RWPE1 (cell line): Measurements from ENCODE around the gene NARF.
A peak's percentile ranks its signal among the peaks of the same experiment; 100 is the strongest.
"Not testable (repeated sequence)": the region's sequence is repeated elsewhere in the genome, so short reads cannot be mapped to it uniquely, and the experiment has no call there.

Experiments
- CTCF ChIA-PET: fragments of 350-600 bp; sonication (Branson Sonifier 250); formaldehyde crosslinking; extraction: SDS; loops from one replicate; lab custom pipeline; 2021; lab: Yijun Ruan, JAX
- POLR2A ChIA-PET: fragments of 400-600 bp; formaldehyde crosslinking; extraction: SDS; loops from one replicate; lab custom pipeline; 2020; ENCODE audit warnings: antibody characterized with exemption; ENCODE audit not compliant: low non-redundant PET; lab: Yijun Ruan, JAX
- DNase-seq: peaks from one replicate; pipeline ENCODE4 v3.0.0; 2012; ENCODE audit warnings: low spot score
- H3K27ac ChIP-seq: fragments of 450-650 bp; 2 replicates; pipeline ENCODE4 v1.5.1; 2017
- TF ChIP-seq, protein P1 (sequence below): fragments of 450-650 bp; conservative IDR thresholded peaks from 2 replicates; pipeline ENCODE4 v1.5.1; 2017; ENCODE audit warnings: low read depth, mild to moderate bottlenecking

The NARF gene

DNA sequence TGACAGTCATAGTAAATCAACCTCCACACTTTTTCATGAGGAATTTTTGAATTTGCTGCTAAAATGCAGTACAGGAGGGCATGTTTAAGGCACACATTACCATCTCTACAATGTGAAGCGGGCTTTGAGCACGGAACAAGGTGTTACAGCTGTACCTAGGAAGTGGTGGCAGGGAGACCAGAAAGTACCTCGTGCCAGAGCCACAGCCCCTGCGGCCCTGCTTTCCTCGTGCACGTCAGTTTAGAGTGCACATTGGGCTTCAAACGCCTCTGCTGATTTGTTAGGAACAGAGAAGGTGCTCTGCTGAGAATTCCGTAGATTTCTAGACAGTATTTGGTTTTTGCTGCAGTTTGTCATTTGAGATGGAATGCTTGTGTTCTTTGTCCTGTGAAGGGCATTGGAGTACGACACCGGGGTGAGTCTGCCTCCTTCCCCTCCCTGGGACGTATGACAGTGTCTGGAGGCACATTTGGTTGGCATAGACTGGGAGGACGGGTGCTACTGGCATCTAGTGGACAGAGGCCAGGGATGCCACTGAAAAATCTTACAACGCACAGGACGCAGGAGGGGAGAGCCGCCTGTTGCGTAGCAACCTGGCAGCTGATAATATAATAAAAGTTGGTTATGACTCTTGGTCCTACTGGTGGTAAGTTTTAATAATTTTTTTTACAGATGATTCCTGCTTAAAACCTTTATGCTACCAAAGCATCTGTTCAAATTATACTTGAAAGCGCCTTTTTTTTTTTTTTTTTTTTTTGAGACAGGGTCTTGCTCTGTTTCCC is 70.1 kb downstream of the NARF start:
- peak overlapping the region; percentile 92 for H3K27ac ChIP-seq
- POLR2A ChIA-PET: interaction anchor here (0.6 to 0.7 kb wide), 2 partner anchors 13 to 28 kb away, joined by 3 to 7 read pairs; no protein-coding TSS in a partner anchor
- TF ChIP-seq, protein P1, sequence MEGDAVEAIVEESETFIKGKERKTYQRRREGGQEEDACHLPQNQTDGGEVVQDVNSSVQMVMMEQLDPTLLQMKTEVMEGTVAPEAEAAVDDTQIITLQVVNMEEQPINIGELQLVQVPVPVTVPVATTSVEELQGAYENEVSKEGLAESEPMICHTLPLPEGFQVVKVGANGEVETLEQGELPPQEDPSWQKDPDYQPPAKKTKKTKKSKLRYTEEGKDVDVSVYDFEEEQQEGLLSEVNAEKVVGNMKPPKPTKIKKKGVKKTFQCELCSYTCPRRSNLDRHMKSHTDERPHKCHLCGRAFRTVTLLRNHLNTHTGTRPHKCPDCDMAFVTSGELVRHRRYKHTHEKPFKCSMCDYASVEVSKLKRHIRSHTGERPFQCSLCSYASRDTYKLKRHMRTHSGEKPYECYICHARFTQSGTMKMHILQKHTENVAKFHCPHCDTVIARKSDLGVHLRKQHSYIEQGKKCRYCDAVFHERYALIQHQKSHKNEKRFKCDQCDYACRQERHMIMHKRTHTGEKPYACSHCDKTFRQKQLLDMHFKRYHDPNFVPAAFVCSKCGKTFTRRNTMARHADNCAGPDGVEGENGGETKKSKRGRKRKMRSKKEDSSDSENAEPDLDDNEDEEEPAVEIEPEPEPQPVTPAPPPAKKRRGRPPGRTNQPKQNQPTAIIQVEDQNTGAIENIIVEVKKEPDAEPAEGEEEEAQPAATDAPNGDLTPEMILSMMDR: peak; percentile 94
- DNase-seq: peak; percentile 78
- CTCF ChIA-PET: interaction anchor here (0.5 to 0.6 kb wide), 3 partner anchors 13 to 106 kb away, joined by 4 to 5 read pairs (median 4); no protein-coding TSS in a partner anchor

DNA sequence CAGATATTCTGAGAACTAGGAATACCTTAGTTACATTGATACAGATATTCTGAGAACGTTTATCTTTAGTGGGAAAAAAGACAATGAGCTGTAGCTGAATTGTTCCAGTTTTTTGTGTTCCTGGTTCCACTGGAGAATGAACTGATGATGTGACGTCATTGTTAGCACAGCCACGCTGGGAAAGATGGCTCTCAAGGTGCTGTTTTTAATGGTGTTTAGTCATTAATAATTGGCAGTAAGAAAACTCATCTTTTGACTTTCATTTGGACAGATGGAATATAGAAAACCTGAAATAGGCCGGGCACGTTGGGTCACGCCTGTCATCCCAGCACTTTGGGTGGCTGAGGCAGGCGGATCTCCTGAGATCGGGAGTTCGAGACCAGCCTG is 71.4 kb downstream of the NARF start:
- no peak for DNase-seq
- H3K27ac ChIP-seq: peak overlapping the region; percentile 92
- ChIA-PET CTCF (interaction anchor here (0.7 kb wide), 1 partner anchor 14 kb away, joined by 3 read pairs; no protein-coding TSS in a partner anchor), POLR2A (no interaction called here)
- TF ChIP-seq, protein P1: no peak

DNA sequence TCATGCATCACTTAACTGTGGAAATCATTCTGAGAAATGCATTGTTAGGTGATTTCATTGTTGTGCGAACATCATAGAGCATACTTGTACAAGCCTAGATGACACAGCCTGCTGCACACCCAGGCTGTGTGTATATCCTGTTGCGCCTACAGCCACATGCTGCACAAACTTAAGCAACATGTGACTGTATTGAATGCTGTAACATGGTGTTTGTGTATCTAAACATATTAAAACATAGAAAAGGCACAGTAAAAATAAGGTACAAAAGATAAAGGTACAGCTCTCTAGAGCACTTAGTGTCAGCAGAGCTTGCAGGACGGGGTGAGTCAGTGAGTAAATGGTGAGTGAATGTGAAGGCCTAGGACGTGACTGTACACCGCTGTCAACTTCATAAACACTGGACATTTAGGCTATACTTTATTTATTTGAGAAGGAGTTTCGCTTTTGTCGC is 72.9 kb downstream of the NARF start:
- TF ChIP-seq, protein P1: no peak
- no peak for DNase-seq
- H3K27ac ChIP-seq: peak overlapping the region; percentile 78
- ChIA-PET CTCF (interaction anchor here (0.5 to 0.6 kb wide), 2 partner anchors 25 to 27 kb away, joined by 3 read pairs; no protein-coding TSS in a partner anchor), POLR2A (no interaction called here)

DNA sequence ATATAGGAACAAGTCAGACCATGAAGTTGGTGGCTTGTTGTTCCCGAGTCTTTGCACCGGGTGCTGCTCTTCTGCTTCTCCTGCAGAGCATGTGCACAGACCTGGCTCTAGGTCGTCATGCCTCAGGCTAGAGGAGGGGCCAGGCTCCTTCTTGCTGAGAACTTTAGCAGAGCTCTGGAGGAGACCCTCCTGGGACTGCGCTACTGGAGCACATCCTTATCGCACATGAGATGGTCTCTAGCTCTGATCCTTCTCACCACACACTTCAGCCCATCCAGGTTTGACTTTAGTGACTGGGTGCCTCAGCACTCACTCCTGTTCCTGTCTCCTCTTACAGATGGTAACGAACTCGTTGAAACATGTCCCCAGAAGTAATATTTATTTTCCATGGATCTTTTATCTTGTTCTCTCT is 75.9 kb downstream of the NARF start:
- ChIA-PET POLR2A (no interaction called here), CTCF (interaction anchor here (0.7 to 1.7 kb wide), 2 partner anchors 9 to 17 kb away, joined by 3 to 10 read pairs; no protein-coding TSS in a partner anchor)
- TF ChIP-seq, protein P1: no peak
- peak overlapping the region; percentile 78 for H3K27ac ChIP-seq
- DNase-seq: no peak

DNA sequence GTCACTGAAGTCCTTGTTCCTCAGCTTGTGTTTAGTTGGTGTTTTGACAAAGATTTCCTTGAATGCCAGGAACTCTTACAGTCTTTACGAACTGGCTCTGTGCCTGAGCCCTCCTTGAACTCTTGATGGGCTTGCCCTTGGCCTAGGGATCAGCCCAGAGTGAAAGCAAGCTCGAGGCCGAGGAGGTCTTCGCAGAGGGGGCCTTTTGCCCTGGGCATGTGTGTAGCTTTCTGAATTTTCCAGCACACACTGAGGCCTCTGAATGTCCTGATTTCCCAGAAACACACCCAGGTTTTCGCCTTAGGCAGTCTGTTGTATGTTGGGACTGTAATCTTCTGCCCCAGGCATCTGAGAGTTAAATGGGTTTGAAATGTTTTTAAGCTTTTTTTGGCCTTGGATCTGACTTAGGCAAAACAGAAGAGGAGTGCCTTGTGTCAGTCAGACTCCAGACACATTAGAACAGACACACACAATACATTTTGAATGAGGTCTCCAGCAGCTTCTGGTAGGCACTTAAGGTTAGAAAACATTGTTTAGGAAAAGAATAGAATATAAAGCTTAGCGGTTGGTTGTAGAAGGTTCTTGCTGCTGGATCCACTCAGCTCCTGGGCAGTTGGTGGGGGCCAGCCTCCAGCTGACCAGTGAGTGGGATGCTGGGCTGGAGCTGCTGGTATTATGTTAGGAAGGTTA is 78.1 kb downstream of the NARF start:
- ChIA-PET CTCF (interaction anchor here (0.6 to 1.5 kb wide), 3 partner anchors 17 to 267 kb away, joined by 3 read pairs; no protein-coding TSS in a partner anchor), POLR2A (no interaction called here)
- TF ChIP-seq, protein P1: no peak
- peak overlapping the region; percentile 91 for H3K27ac ChIP-seq
- DNase-seq: no peak

DNA sequence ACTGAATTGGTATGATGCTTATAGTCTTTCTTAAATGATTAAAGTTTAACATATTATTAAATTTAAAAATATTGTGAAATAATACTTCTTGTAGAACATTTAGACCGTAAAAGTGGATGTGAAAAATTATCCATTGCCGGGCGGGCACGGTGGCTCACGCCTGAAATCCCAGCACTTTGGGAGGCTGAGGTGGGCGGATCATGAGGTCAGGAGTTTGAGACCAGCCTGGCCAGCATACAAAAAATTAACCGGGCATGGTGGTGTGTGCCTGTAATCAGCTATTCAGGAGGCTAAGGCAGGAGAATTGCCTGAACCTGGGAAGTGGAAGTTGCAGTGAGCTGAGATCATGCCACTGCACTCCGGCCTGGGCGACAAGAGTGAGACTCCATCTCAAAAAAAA is 78.7 kb downstream of the NARF start:
- POLR2A ChIA-PET, DNase-seq: not testable (repeated sequence)
- peak overlapping the region; percentile 91 for H3K27ac ChIP-seq
- CTCF ChIA-PET: interaction anchor here (0.6 to 1.5 kb wide), 3 partner anchors 74 to 268 kb away, joined by 3 read pairs; no protein-coding TSS in a partner anchor

DNA sequence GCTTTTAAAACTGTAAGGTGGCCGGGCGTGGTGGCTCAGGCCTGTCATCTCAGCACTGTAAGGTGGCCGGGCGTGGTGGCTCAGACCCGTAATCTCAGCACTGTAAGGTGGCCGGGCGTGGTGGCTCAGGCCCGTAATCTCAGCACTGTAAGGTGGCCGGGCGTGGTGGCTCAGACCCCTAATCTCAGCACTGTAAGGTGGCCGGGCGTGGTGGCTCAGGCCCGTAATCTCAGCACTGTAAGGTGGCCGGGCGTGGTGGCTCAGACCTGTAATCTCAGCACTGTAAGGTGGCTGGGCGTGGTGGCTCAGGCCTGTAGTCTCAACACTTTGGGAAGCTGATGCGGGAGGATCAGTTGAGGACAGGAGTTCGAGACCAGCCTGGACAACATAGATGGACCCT is 80.5 kb downstream of the NARF start:
- DNase-seq, POLR2A ChIA-PET, CTCF ChIA-PET: not testable (repeated sequence)
- peak overlapping the region; percentile 91; the same call in 1 of the 2 replicates for H3K27ac ChIP-seq
